Mesendoderm (in vitro differentiated cells): ENCODE data around the gene ARHGAP26.

ENCODE experiments used
- DNase-seq: peaks from one replicate; pipeline ENCODE4 v3.0.0; 2013
- H2AK5ac ChIP-seq: 2 replicates; pipeline ENCODE4 v1.6.1; 2013; ENCODE audit warnings: low read length, inconsistent platforms
- H2BK120ac ChIP-seq: 2 replicates; pipeline ENCODE4 v1.6.1; 2013; ENCODE audit warnings: low read depth, mild to moderate bottlenecking, low read length, moderate library complexity, mixed read lengths
- H2BK15ac ChIP-seq: replicated peaks from 2 replicates; pipeline ENCODE4 v1.6.1; 2013; ENCODE audit warnings: low read depth, mild to moderate bottlenecking, moderate library complexity
- H2BK5ac ChIP-seq: 2 replicates; pipeline ENCODE4 v1.6.1; 2013; ENCODE audit warnings: low read length, inconsistent platforms
- H3K18ac ChIP-seq: 2 replicates; pipeline ENCODE4 v1.6.1; 2013; ENCODE audit warnings: mild to moderate bottlenecking, low read length, mixed read lengths
- H3K23ac ChIP-seq: one replicate; pipeline ENCODE4 v1.6.1; 2013; ENCODE audit warnings: low read length
- H3K27ac ChIP-seq: 2 replicates; pipeline ENCODE4 v1.5.1; 2013; ENCODE audit warnings: low read depth, mild to moderate bottlenecking, inconsistent platforms, low read length, moderate library complexity
- H3K27me3 ChIP-seq: 2 replicates; pipeline ENCODE4 v1.6.1; 2013; ENCODE audit warnings: low read length, control low read depth, mild to moderate bottlenecking, inconsistent platforms; ENCODE audit not compliant: insufficient read depth, poor library complexity
- H3K36me3 ChIP-seq: 2 replicates; pipeline ENCODE4 v1.6.1; 2013; ENCODE audit warnings: low read length, inconsistent platforms; ENCODE audit not compliant: control insufficient read depth, insufficient read depth
- H3K4ac ChIP-seq: one replicate; pipeline ENCODE4 v1.6.1; 2013; ENCODE audit warnings: low read depth, mild to moderate bottlenecking, low read length, moderate library complexity
- H3K4me1 ChIP-seq: 2 replicates; pipeline ENCODE4 v1.6.1; 2013; ENCODE audit warnings: low read depth, low read length, inconsistent platforms; ENCODE audit not compliant: control insufficient read depth
- H3K4me2 ChIP-seq: 2 replicates; pipeline ENCODE4 v1.6.1; 2013; ENCODE audit warnings: low read length
- H3K4me3 ChIP-seq: 2 replicates; pipeline ENCODE4 v1.5.1; 2013; ENCODE audit warnings: mild to moderate bottlenecking, low read length
- H3K56ac ChIP-seq: one replicate; pipeline ENCODE4 v1.6.1; 2013; ENCODE audit warnings: low read length
- H3K79me1 ChIP-seq: 2 replicates; pipeline ENCODE4 v1.6.1; 2013; ENCODE audit warnings: low read length, inconsistent platforms
- H3K79me2 ChIP-seq: 2 replicates; pipeline ENCODE4 v1.6.1; 2013; ENCODE audit warnings: mild to moderate bottlenecking, low read length; ENCODE audit not compliant: control insufficient read depth, insufficient read depth
- H3K9ac ChIP-seq: 2 replicates; pipeline ENCODE4 v1.6.1; 2013; ENCODE audit warnings: low read length, inconsistent platforms
- H4K5ac ChIP-seq: one replicate; pipeline ENCODE4 v1.6.1; 2013; ENCODE audit warnings: low read length
- H4K8ac ChIP-seq: one replicate; pipeline ENCODE4 v1.6.1; 2013; ENCODE audit warnings: low read depth, mild to moderate bottlenecking, control low read depth, low read length, moderate library complexity
- WGBS: extraction: QIAGEN DNeasy Blood & Tissue Kit; methylation state at CpG from one replicate; pipeline ENCODE4 v1.1.7; 2013; ENCODE audit warnings: low lambda C conversion rate, missing lambda C conversion rate; ENCODE audit not compliant: insufficient coverage; ENCODE audit errors: extremely low coverage; 5-methylcytosine and 5-hydroxymethylcytosine counted together

Gene ARHGAP26

DNA sequence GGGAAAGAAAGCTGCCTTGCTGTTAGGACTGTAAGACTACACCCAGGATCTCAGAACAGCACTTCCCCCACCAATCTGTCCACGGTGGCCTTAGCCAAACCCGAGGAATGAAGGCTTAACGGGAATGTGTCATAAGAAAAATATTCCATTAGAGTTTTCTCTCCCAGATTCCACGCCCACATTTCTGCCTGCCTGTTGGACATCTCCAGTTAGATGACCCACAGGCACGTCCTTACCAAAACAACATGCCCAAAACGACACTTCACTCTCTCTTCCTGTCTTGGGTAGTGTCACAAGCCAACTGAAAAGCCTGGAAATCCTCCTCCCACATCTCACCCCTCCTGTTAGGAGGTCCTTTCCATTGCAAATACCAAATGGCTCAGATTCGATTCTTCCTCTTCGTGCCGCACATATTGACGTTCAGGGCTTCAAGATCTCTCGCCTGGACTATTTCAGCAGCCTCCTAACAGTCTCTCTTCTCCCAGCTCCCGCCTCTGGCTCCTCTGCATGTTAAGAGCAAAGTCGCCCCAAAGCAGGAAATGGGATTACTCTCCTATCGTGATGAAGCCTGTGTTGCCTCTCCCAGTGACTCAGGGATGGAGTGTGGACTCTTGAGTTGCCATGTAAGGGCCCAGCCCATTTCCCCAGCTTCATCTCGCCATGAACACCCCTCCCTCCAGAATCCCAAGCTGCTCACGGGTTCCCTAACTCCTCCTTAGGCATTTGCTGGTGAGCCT is 474.0 kb downstream of the ARHGAP26 start:
- Histone ChIP-seq H2BK15ac (no peak overlapping the region), H2BK120ac (no peak overlapping the region), H3K4me3 (no peak overlapping the region), H2BK5ac (peak overlapping the region; percentile 14), H3K79me1 (no peaks in the 10 kb centered on the region), H3K18ac (no peak overlapping the region), H3K9ac (no peak overlapping the region), H2AK5ac (no peak overlapping the region), H3K56ac (peak overlapping the region; percentile 59), H3K27me3 (no peaks in the 10 kb centered on the region), H4K8ac (no peak overlapping the region), H3K4me1 (peaks cover 6% of the 10 kb centered on the region), H3K23ac (no peak overlapping the region), H4K5ac (no peak overlapping the region), H3K4ac (no peak overlapping the region), H3K79me2 (no peaks in the 10 kb centered on the region), H3K4me2 (no peak overlapping the region), H3K36me3 (no peaks in the 10 kb centered on the region), H3K27ac (no peak overlapping the region)
- DNase-seq: peak; percentile 72
- WGBS: no CpG with 5 or more reads among the region's 16 CpGs

GRCh38 chr5:143244990-143245389 is 474.8 kb downstream of the ARHGAP26 start:
- Histone ChIP-seq H3K18ac (no peak overlapping the region), H3K56ac (no peak overlapping the region), H2BK5ac (no peak overlapping the region), H2BK15ac (no peak overlapping the region), H3K36me3 (no peaks in the 10 kb centered on the region), H2AK5ac (no peak overlapping the region), H3K27ac (no peak overlapping the region), H3K79me2 (no peaks in the 10 kb centered on the region), H3K23ac (no peak overlapping the region), H2BK120ac (no peak overlapping the region), H3K4me3 (no peak overlapping the region), H4K5ac (no peak overlapping the region), H3K4me2 (no peak overlapping the region), H3K4ac (no peak overlapping the region), H3K79me1 (no peaks in the 10 kb centered on the region), H3K27me3 (no peaks in the 10 kb centered on the region), H3K4me1 (peaks cover 5% of the 10 kb centered on the region), H3K9ac (no peak overlapping the region), H4K8ac (no peak overlapping the region)
- DNase-seq: no peak
- WGBS: no CpG with 5 or more reads among the region's 2 CpGs

DNA sequence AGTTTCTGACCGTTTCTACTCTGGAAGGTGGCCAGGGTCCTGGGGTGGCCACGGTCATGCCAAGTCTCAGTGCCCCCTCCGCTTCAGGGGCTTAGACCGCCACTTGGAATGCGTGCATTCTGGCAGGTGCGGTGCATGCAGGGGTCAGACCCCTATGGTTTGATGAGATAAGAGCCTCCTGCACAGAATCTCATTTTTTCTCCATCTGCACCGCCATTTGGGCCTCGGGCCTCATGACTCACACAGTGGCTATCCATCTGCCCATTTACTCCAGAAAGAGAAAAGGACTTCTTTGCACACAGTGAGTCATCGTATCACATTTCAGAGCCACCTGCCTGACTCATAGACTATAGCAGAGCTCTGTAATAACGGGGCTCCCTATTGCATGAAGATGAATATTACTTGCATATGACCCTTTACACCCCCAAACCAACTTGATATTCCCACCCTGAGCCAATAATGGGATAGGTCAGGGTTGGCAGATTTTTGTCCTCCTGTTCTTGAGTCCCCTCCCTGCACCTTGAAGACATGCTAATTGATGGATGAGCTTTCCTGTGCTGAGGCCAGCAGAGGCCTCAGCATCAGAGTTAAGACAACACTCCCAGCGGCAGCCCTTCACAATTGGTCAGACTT is 475.9 kb downstream of the ARHGAP26 start:
- Histone ChIP-seq H2AK5ac (no peak overlapping the region), H3K4me1 (peaks cover 5% of the 10 kb centered on the region), H3K9ac (no peak overlapping the region), H3K36me3 (no peaks in the 10 kb centered on the region), H3K4ac (no peak overlapping the region), H3K18ac (no peak overlapping the region), H3K79me2 (no peaks in the 10 kb centered on the region), H3K23ac (no peak overlapping the region), H3K27me3 (no peaks in the 10 kb centered on the region), H3K27ac (no peak overlapping the region), H2BK15ac (no peak overlapping the region), H2BK120ac (no peak overlapping the region), H4K5ac (no peak overlapping the region), H3K56ac (no peak overlapping the region), H3K4me3 (no peak overlapping the region), H2BK5ac (no peak overlapping the region), H3K4me2 (no peak overlapping the region), H4K8ac (no peak overlapping the region), H3K79me1 (no peaks in the 10 kb centered on the region)
- no CpG with 5 or more reads among the region's 11 CpGs for WGBS
- DNase-seq: no peak

DNA sequence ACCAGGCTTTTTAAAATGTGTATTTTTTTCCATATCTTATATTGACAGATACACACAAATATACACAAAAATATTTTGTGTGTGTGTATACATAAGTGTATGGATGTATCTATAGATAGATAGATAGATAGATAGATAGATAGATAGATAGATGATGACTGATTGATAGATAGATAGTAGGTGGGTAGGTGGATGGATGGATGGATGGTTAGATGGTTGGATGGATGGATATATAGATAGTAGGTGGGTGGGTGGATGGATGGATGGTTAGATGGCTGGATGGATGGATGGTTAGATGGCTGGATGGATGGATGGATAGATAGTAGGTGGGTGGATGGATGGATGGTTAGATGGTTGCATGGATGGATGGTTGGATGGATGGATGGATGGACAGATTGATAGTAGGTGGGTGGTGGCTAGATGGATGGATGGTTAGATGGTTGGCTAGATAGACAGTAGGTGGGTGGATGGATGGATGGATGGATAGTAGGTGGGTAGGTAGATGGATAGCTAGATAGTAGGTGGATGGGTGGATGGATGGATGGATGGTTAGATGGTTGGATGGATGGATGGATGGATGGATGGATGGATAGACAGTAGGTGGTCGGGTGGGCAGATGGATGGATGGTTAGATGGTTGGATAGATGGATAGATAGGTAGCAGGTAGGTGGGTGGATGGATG is 477.1 kb downstream of the ARHGAP26 start:
- peaks cover 5% of the 10 kb centered on the region for H3K4me1 ChIP-seq
- no peak overlapping the region for H3K4ac ChIP-seq
- H3K27me3 ChIP-seq: no peaks in the 10 kb centered on the region
- H2BK5ac ChIP-seq: no peak overlapping the region
- WGBS: no CpG with 5 or more reads among the region's 1 CpG
- H4K8ac ChIP-seq: no peak overlapping the region
- H3K36me3 ChIP-seq: no peaks in the 10 kb centered on the region
- H3K18ac ChIP-seq: no peak overlapping the region
- no peak overlapping the region for H2AK5ac ChIP-seq
- no peak for DNase-seq
- no peak overlapping the region for H2BK15ac ChIP-seq
- H2BK120ac ChIP-seq: no peak overlapping the region
- H4K5ac ChIP-seq: no peak overlapping the region
- no peak overlapping the region for H3K27ac ChIP-seq
- no peak overlapping the region for H3K23ac ChIP-seq
- H3K56ac ChIP-seq: no peak overlapping the region
- H3K4me2 ChIP-seq: no peak overlapping the region
- H3K9ac ChIP-seq: no peak overlapping the region
- no peaks in the 10 kb centered on the region for H3K79me1 ChIP-seq
- no peaks in the 10 kb centered on the region for H3K79me2 ChIP-seq
- H3K4me3 ChIP-seq: no peak overlapping the region

- Histone ChIP-seq H3K4me1 (peaks cover 5% of the 10 kb centered on the region), H3K79me2 (no peaks in the 10 kb centered on the region), H2AK5ac (no peak overlapping the region), H3K36me3 (no peaks in the 10 kb centered on the region), H4K8ac (no peak overlapping the region), H2BK120ac (no peak overlapping the region), H2BK15ac (no peak overlapping the region), H3K9ac (no peak overlapping the region), H3K56ac (no peak overlapping the region), H3K4ac (no peak overlapping the region), H3K4me3 (no peak overlapping the region), H3K18ac (no peak overlapping the region), H3K27me3 (no peaks in the 10 kb centered on the region), H3K4me2 (no peak overlapping the region), H3K79me1 (no peaks in the 10 kb centered on the region), H2BK5ac (no peak overlapping the region), H4K5ac (no peak overlapping the region), H3K27ac (no peak overlapping the region), H3K23ac (no peak overlapping the region)
- DNase-seq: no peak
- no CpG with 5 or more reads among the region's 3 CpGs for WGBS
Observed at GRCh38 chr5:143248391-143248790, 478.2 kb downstream of the ARHGAP26 start.
